B cell (primary cell): ENCODE measurements around the gene DPH7. TPM values are rescaled to one million over a fixed set of nuclear protein-coding genes. Genes with fewer than 3 reads are reported as not detected.

Experiments used
- ATAC-seq: fragments of 200-7000 bp; cut with Tn5 transposase; one replicate; pipeline ENCODE4 v1.10.0; 2021; ENCODE audit warnings: low read depth, mild to moderate bottlenecking, moderate number of reproducible peaks, moderate library complexity
- CTCF ChIA-PET: fragments of 350-600 bp; sonication (Branson Sonifier 250); formaldehyde crosslinking; loops from one replicate; lab custom pipeline; 2021; ENCODE audit warnings: antibody characterized with exemption, inconsistent platforms; lab: Charles Lee
- POLR2A ChIA-PET: fragments of 350-600 bp; sonication (Branson Sonifier 250); formaldehyde crosslinking; loops from one replicate; lab custom pipeline; 2021; ENCODE audit warnings: antibody characterized with exemption; lab: Charles Lee
- DNase-seq: peaks from one replicate; pipeline ENCODE4 v3.0.0; 2013
- H2AFZ ChIP-seq: 2 replicates; pipeline ENCODE4 v1.6.1; 2012; ENCODE audit warnings: mild to moderate bottlenecking, low read depth, low read length; ENCODE audit not compliant: insufficient read depth, poor library complexity, severe bottlenecking
- H3K27ac ChIP-seq, 2 donors: 1 replicate in 1 of 2; 2 replicates in 1 of 2; pipeline ENCODE4 v1.5.1; 2012 to 2013; ENCODE audit warnings: low read length in 2 of 2, mild to moderate bottlenecking in 2 of 2, moderate library complexity in 1 of 2
- H3K27me3 ChIP-seq, 4 experiments: fragments of 200-600 bp in 1 of 4; sonication (generic) in 1 of 4; replicated peaks in 1 of 4; 1 replicate in 2 of 4; 2 replicates in 2 of 4; pipeline versions ENCODE4 v1.6.1 to v1.7.0; 2013 to 2016; ENCODE audit warnings: low read length in 3 of 4, mild to moderate bottlenecking in 2 of 4, mixed read lengths in 1 of 4, moderate library complexity in 1 of 4; ENCODE audit not compliant: insufficient read depth in 4 of 4, control insufficient read depth in 3 of 4; ENCODE audit errors: control extremely low read depth in 1 of 4
- H3K36me3 ChIP-seq, 2 experiments: replicated peaks in 1 of 2; 1 replicate in 1 of 2; 2 replicates in 1 of 2; pipeline versions ENCODE4 v1.6.1 to v1.7.1; 2013; ENCODE audit warnings: low read length in 1 of 2; ENCODE audit not compliant: insufficient read depth in 2 of 2, control insufficient read depth in 1 of 2; ENCODE audit errors: control extremely low read depth in 1 of 2, extremely low read depth in 1 of 2
- H3K4me1 ChIP-seq, 2 donors: fragments of 200-600 bp in 1 of 2; sonication (generic) in 1 of 2; 1 replicate in 1 of 2; 2 replicates in 1 of 2; pipeline versions ENCODE4 v1.5.1 to v1.6.1; 2013 to 2017; ENCODE audit warnings: low read length in 2 of 2; ENCODE audit not compliant: control insufficient read depth in 2 of 2, insufficient read depth in 2 of 2
- H3K4me2 ChIP-seq: replicated peaks from 2 replicates; pipeline ENCODE3; 2012; ENCODE audit warnings: mild to moderate bottlenecking, low read depth, low read length; ENCODE audit not compliant: poor library complexity, severe bottlenecking
- H3K4me3 ChIP-seq, 5 experiments: fragments of 200-600 bp in 1 of 5; sonication (generic) in 1 of 5; 1 replicate in 3 of 5; 2 replicates in 2 of 5; pipeline versions ENCODE4 v1.5.1 to v1.7.0; 2011 to 2016; ENCODE audit warnings: low read length in 4 of 5, mild to moderate bottlenecking in 4 of 5, low read depth in 2 of 5, control low read depth in 1 of 5, moderate library complexity in 1 of 5; ENCODE audit not compliant: insufficient read depth in 1 of 5; ENCODE audit errors: control extremely low read depth in 1 of 5, extremely low read depth in 1 of 5
- H3K79me2 ChIP-seq: fragments of 200-600 bp; sonication (generic); one replicate; pipeline ENCODE4 v1.6.0; 2016; ENCODE audit warnings: low read length; ENCODE audit not compliant: control insufficient read depth, insufficient read depth
- H3K9ac ChIP-seq: fragments of 200-600 bp; sonication (generic); 2 replicates; pipeline ENCODE4 v1.6.1; 2017; ENCODE audit warnings: mild to moderate bottlenecking, low read length, moderate library complexity
- H3K9me3 ChIP-seq, 3 donors: one replicate each; pipeline versions ENCODE4 v1.6.1 to v1.7.1; 2013; ENCODE audit warnings: low read length in 2 of 3; ENCODE audit not compliant: control insufficient read depth in 2 of 3, insufficient read depth in 1 of 3; ENCODE audit errors: control extremely low read depth in 1 of 3
- H4K20me1 ChIP-seq: 2 replicates; pipeline ENCODE4 v1.6.0; 2012; ENCODE audit warnings: mild to moderate bottlenecking, low read length; ENCODE audit not compliant: insufficient read depth, control insufficient read depth, poor library complexity, severe bottlenecking
- H3K27ac Mint-ChIP-seq: one replicate; pipeline ENCODE4 v1.8.0; 2021; ENCODE audit warnings: mixed read lengths
- H3K27me3 Mint-ChIP-seq: one replicate; pipeline ENCODE4 v1.8.0; 2021; ENCODE audit warnings: mixed read lengths
- H3K4me1 Mint-ChIP-seq: one replicate; pipeline ENCODE4 v1.8.0; 2021; ENCODE audit warnings: mixed read lengths
- H3K4me3 Mint-ChIP-seq: one replicate; pipeline ENCODE4 v1.8.0; 2021; ENCODE audit warnings: mixed read lengths
- H3K9me3 Mint-ChIP-seq: one replicate; pipeline ENCODE4 v1.8.0; 2022; ENCODE audit warnings: mixed read lengths; ENCODE audit not compliant: insufficient read depth
- EZH2 ChIP-seq: IDR thresholded peaks from 2 replicates; pipeline ENCODE4 v1.6.1; 2012; ENCODE audit warnings: borderline replicate concordance, low read depth, mild to moderate bottlenecking, moderate library complexity, low read length; ENCODE audit not compliant: insufficient read depth, poor library complexity, severe bottlenecking
- WGBS: methylation state at CpG from one replicate; pipeline ENCODE4 v1.1.5; 2013; ENCODE audit warnings: missing lambda C conversion rate; ENCODE audit not compliant: insufficient coverage; 5-methylcytosine and 5-hydroxymethylcytosine counted together
- intact Hi-C: fragments of 100-400 bp; cut with micrococcal nuclease; formaldehyde crosslinking; loops from one replicate; pipeline ENCODE4 v1.10.0; 2022
- polyA plus RNA-seq: library from polyadenylated mRNA; depleted of rRNA; stranded (reverse); fragments of >200 nt; gene quantifications from 2 replicates; pipeline ENCODE4 v1.2.3, GENCODE V29; 2012
- total RNA-seq, 2 donors: library from RNA; stranded (reverse); fragments of 120-200 nt in 1 of 2; gene quantifications; 1 replicate in 1 of 2; 2 replicates in 1 of 2; pipeline versions ENCODE4 v1.2.3 to v1.2.4, GENCODE V29; 2013 to 2022
- TF ChIP-seq, protein P1 (sequence below): fragments of 200-600 bp; IDR thresholded peaks from one replicate; pipeline ENCODE4 v1.8.0; 2022; ENCODE audit warnings: antibody characterized with exemption, mild to moderate bottlenecking

Gene DPH7
- total and polyA plus RNA-seq, 2 donors (not counting 1 experiment from before 2014, with no cell fraction given), result 64.7 to 93.8 TPM

DNA sequence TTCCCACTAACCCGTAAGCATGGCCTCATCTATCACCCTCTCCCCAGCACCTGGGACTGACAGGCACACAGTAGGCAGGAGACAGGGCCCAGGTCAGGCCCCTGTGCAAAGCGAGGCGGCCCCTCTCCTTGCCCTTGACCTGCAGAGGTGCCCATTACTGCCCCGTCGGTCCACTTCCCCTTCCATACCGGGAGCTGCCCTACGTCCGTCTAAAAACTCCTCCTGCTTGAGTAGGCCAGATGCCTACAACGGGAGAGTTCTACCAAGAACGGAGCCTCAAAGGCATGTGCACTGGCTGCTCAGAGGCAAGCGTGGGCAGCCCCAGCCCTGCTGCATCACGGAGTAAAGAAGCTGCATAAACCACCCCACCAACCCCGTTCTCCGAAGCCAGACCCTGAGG lies 4.6 kb upstream of the DPH7 start:
- ATAC-seq, result no peak
- Mint-ChIP-seq H3K27ac (no peak overlapping the region), H3K27me3 (no peaks in the 10 kb centered on the region), H3K9me3 (no peaks in the 10 kb centered on the region), H3K4me3 (no peak overlapping the region), H3K4me1 (peaks cover 3% of the 10 kb centered on the region)
- TF ChIP-seq, protein P1, sequence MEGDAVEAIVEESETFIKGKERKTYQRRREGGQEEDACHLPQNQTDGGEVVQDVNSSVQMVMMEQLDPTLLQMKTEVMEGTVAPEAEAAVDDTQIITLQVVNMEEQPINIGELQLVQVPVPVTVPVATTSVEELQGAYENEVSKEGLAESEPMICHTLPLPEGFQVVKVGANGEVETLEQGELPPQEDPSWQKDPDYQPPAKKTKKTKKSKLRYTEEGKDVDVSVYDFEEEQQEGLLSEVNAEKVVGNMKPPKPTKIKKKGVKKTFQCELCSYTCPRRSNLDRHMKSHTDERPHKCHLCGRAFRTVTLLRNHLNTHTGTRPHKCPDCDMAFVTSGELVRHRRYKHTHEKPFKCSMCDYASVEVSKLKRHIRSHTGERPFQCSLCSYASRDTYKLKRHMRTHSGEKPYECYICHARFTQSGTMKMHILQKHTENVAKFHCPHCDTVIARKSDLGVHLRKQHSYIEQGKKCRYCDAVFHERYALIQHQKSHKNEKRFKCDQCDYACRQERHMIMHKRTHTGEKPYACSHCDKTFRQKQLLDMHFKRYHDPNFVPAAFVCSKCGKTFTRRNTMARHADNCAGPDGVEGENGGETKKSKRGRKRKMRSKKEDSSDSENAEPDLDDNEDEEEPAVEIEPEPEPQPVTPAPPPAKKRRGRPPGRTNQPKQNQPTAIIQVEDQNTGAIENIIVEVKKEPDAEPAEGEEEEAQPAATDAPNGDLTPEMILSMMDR, result no peak
- TF ChIP-seq EZH2, result no peak
- H3K27me3 ChIP-seq, result no peaks in the 10 kb centered on the region
- peaks cover 4 to 6% of the 10 kb centered on the region in 2 donors for H3K4me1 ChIP-seq
- no peaks in the 10 kb centered on the region for H4K20me1 ChIP-seq
- H3K9me3 ChIP-seq, result no peaks in the 10 kb centered on the region
- H3K36me3 ChIP-seq, result peaks cover 0 to 44% of the 10 kb centered on the region in 2 experiments
- no peak overlapping the region for H3K4me2 ChIP-seq
- H3K4me3 ChIP-seq, result no peak overlapping the region
- no peak overlapping the region for H3K9ac ChIP-seq
- 89% methylated on average over 11 of the region's 14 CpGs for WGBS
- intact Hi-C loops, result no loop called here
- ChIA-PET CTCF (no interaction called here), POLR2A (no interaction called here)
- no peak overlapping the region for H2AFZ ChIP-seq
- peaks cover 12% of the 10 kb centered on the region for H3K79me2 ChIP-seq
- no peak for DNase-seq
- H3K27ac ChIP-seq, result no peak overlapping the region

DNA sequence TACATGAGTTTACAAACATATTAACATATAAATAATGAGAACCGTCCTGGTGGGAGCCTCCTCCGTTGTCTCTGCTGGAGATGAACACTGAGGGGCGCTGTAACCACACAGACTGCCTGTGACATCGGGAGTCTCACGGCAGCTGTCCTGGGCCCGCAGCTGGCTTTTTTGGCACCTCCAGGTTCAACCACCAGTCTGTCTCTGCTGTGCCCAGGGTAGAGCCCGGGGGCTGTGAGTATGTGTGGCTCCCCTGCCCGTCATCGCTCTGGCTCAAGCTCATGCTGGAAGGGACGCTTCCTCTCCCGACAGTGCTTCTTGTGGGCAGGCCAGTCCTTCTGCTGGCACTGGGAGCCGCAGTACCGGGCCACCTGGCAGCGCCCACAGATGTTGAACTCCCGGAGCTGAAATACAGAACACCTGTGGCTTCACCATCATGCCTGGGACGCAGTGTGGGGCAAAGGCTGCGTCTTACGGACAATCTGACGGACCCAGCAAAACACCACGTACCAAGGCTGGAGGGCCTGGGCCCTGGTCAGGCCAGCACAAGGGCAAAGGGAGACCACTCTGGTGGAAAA lies 3.6 kb upstream of the DPH7 start:
- no peak for DNase-seq
- Mint-ChIP-seq H3K27me3 (no peaks in the 10 kb centered on the region), H3K4me1 (peaks cover 6% of the 10 kb centered on the region), H3K27ac (no peak overlapping the region), H3K9me3 (no peaks in the 10 kb centered on the region), H3K4me3 (no peak overlapping the region)
- TF ChIP-seq, protein P1, result no peak
- no peak for TF ChIP-seq EZH2
- peaks cover 7% of the 10 kb centered on the region for H4K20me1 ChIP-seq
- no peak overlapping the region for H3K9ac ChIP-seq
- 97% methylated on average over 20 of the region's 20 CpGs for WGBS
- CTCF ChIA-PET, result interaction anchor here (0.7 to 1.2 kb wide), 3 partner anchors 21 to 113 kb away, joined by 3 to 4 read pairs (median 3); no protein-coding TSS in a partner anchor
- H3K27ac ChIP-seq, result no peak overlapping the region
- no peaks in the 10 kb centered on the region for H3K9me3 ChIP-seq
- peaks cover 10 to 15% of the 10 kb centered on the region in 2 donors for H3K4me1 ChIP-seq
- POLR2A ChIA-PET, result no interaction called here
- H3K36me3 ChIP-seq, result peaks cover 0 to 37% of the 10 kb centered on the region in 2 experiments
- H3K79me2 ChIP-seq, result peaks cover 17% of the 10 kb centered on the region
- no peak overlapping the region for H2AFZ ChIP-seq
- H3K27me3 ChIP-seq, result no peaks in the 10 kb centered on the region
- H3K4me2 ChIP-seq, result no peak overlapping the region
- no peak for ATAC-seq
- intact Hi-C loops, result no loop called here
- H3K4me3 ChIP-seq, result no peak overlapping the region
